Measurements from ENCODE around the gene SLC22A31. TPM values are rescaled to one million over a fixed set of nuclear protein-coding genes. Genes with fewer than 3 reads are reported as not detected.

SLC22A31 gene
- total and polyA plus RNA-seq, 2 experiments from 2014 or later = 2.1 to 13.8 TPM

DNA sequence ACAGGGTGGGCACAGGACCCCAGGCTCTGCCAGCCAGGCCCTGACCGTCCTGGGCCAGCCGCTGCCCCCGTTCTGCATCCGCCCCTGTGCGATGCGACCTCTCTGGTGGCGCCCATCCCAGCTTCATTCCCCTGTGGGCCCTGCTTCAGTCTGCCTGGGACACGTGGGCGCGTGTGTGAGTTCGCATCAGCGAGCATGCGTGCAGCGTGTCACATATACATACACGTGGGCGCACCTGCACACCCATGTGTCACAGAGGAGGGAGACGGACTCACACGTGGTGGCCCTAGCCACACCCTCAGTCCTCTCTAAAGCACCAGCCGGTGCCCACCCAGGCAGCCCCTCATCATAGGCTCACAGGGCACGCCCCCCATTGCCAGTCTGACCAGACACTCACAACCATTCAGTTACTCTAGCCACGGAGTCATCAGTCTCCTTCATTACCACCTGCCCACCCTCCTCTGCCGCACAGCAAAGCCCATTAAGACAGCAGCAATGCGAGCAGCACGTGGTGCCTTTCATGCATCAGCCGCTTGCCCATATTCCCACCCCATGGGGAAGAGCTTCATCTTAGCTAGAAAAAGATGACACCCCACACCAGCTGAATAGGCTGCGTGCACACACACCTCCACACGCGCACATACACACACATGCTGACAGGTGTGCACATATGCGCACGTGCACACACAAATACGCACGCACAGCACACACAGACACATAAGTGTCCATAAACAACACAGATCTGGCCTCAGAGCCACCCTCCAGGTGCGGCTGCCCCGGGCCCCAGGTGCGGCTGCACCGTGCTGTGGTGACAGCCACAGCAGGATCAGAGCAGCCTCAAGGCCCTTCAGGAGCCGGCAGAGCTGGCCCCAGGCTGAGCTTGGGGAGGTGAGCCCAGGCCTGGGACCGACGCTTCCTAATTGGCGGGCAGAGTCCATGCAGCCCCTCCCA lies 38.3 kb downstream of the SLC22A31 start:
- H3K27ac Mint-ChIP-seq = no peak overlapping the region
- Histone ChIP-seq H4K20me1 (replicated peaks; ENCODE audit: insufficient read depth) (no peaks in the 10 kb centered on the region; the same call in 1 of the 2 replicates), H3K27me3 (ENCODE audit: insufficient read depth) (no peaks in the 10 kb centered on the region), H3K79me2 (replicated peaks; ENCODE audit: insufficient read depth) (no peaks in the 10 kb centered on the region), H3F3A (replicated peaks; ENCODE audit: low read depth) (peaks cover 17% of the 10 kb centered on the region), H3K4me3 (no peak overlapping the region), H3K4me1 (ENCODE audit: insufficient read depth) (no peaks in the 10 kb centered on the region), H3K4me2 (no peak overlapping the region), H3K36me3 (ENCODE audit: insufficient read depth) (no peaks in the 10 kb centered on the region), H2AFZ (no peak overlapping the region), H3K27ac (ENCODE audit: low read depth) (no peak overlapping the region), H3K9me2 (ENCODE audit: insufficient read depth) (0 out of 2 replicates have a peak, but pooled peaks cover 6% of the 10 kb centered on the region)
- no peak for TF ChIP-seq EZH2 (IDR thresholded peaks at IDR 0.05; ENCODE audit: low read depth, unreplicated experiment)
- no peak for TF ChIP-seq ZNF331 (CRISPR knock-in tag; IDR thresholded peaks at IDR 0.05; ENCODE audit: low read depth)
- no peak for TF ChIP-seq CREB1 (CRISPR knock-in tag; IDR thresholded peaks at IDR 0.05; ENCODE audit: low read depth)
- TF ChIP-seq STAT1 (IDR thresholded peaks at IDR 0.05; ENCODE audit: unreplicated experiment) = no peak
- no peak for TF ChIP-seq JUNB (IDR thresholded peaks at IDR 0.05; ENCODE audit: unreplicated experiment)
- no peak for TF ChIP-seq NANOG (IDR thresholded peaks at IDR 0.05; ENCODE audit: borderline replicate concordance)
- TF ChIP-seq, protein P1, sequence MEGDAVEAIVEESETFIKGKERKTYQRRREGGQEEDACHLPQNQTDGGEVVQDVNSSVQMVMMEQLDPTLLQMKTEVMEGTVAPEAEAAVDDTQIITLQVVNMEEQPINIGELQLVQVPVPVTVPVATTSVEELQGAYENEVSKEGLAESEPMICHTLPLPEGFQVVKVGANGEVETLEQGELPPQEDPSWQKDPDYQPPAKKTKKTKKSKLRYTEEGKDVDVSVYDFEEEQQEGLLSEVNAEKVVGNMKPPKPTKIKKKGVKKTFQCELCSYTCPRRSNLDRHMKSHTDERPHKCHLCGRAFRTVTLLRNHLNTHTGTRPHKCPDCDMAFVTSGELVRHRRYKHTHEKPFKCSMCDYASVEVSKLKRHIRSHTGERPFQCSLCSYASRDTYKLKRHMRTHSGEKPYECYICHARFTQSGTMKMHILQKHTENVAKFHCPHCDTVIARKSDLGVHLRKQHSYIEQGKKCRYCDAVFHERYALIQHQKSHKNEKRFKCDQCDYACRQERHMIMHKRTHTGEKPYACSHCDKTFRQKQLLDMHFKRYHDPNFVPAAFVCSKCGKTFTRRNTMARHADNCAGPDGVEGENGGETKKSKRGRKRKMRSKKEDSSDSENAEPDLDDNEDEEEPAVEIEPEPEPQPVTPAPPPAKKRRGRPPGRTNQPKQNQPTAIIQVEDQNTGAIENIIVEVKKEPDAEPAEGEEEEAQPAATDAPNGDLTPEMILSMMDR (conservative IDR thresholded peaks at IDR 0.05; ENCODE audit: low read depth in 2 of 2) = no peak
- TF ChIP-seq EZH2phosphoT487 (IDR thresholded peaks at IDR 0.05; ENCODE audit: unreplicated experiment) = no peak
- no peak for TF ChIP-seq POLR2AphosphoS5 (IDR thresholded peaks at IDR 0.05; ENCODE audit: low read depth)
- peaks cover 21% of the 10 kb centered on the region for H3K9me3 Mint-ChIP-seq
- H3K36me3 Mint-ChIP-seq (ENCODE audit: low read depth) = no peaks in the 10 kb centered on the region; the same call in 2 of the 3 replicates
- no peak for DNase-seq (ENCODE audit: low spot score)
- peaks cover 5% of the 10 kb centered on the region for H3K27me3 Mint-ChIP-seq (ENCODE audit: insufficient read depth, low read depth, poor library complexity)
- no peaks in the 10 kb centered on the region for H3K4me1 Mint-ChIP-seq
- no peak for ATAC-seq
- H3K4me3 Mint-ChIP-seq = no peak overlapping the region

DNA sequence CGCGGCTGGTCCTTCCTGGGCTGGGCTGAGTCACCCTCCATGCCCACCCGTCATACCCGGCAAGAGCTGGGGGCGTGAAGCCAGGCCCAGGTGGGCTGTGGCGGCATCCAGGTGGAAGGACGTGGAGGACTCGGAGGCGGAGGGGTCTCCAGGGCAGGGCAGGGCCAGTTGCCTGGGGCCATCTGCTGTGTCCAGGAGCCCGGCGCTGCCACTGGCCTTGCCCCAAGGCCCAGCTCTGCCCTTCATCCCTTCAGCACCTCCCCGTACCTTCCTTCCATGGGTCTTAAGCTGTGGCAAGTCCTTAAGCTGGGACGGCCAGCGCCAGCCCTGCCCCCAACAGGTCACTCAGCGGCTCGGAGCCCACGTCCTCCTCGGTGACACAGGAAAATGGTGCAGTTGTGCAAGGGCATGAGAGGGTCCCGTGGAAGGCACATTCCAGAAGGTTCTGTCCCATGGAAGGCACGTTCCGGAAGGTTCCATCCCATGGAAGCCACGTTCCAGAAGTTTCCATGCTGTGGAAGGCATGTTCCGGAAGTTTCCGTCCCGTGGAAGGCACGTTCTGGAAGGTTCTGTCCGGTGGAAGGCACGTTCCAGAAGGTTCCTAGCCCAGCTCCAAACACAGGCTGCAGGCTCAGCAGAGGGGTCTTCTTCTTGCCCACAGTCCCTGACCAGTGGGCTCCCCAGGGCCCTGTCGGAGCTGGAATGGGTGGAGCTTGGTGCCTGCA lies 39.2 kb downstream of the SLC22A31 start:
- Histone ChIP-seq H3K36me3 (ENCODE audit: insufficient read depth) (no peaks in the 10 kb centered on the region), H3K27me3 (ENCODE audit: insufficient read depth) (no peaks in the 10 kb centered on the region), H2AFZ (no peak overlapping the region), H4K20me1 (replicated peaks; ENCODE audit: insufficient read depth) (no peaks in the 10 kb centered on the region; the same call in 1 of the 2 replicates), H3F3A (replicated peaks; ENCODE audit: low read depth) (peaks cover 17% of the 10 kb centered on the region), H3K9me2 (ENCODE audit: insufficient read depth) (0 out of 2 replicates have a peak, but pooled peaks cover 6% of the 10 kb centered on the region), H3K79me2 (replicated peaks; ENCODE audit: insufficient read depth) (no peaks in the 10 kb centered on the region), H3K27ac (ENCODE audit: low read depth) (no peak overlapping the region), H3K4me2 (no peak overlapping the region), H3K4me3 (no peak overlapping the region), H3K4me1 (ENCODE audit: insufficient read depth) (no peaks in the 10 kb centered on the region)
- Mint-ChIP-seq H3K27ac (no peak overlapping the region), H3K36me3 (ENCODE audit: low read depth) (no peaks in the 10 kb centered on the region; the same call in 2 of the 3 replicates), H3K9me3 (peaks cover 21% of the 10 kb centered on the region), H3K4me3 (no peak overlapping the region), H3K4me1 (no peaks in the 10 kb centered on the region), H3K27me3 (ENCODE audit: insufficient read depth, low read depth, poor library complexity) (peaks cover 9% of the 10 kb centered on the region)
- no peak for ATAC-seq
- DNase-seq (ENCODE audit: low spot score) = no peak
- TF ChIP-seq CREB1 (CRISPR knock-in tag; IDR thresholded peaks at IDR 0.05; ENCODE audit: low read depth) = no peak

All from GM23338 (cell line).